SW 1271 (cell line): ENCODE data around the gene STKLD1.

Experiments
- DNase-seq, 2 experiments: peaks; one replicate each; lab custom pipeline; 2025; lab: John Stamatoyannopoulos, UW

STKLD1 gene

GRCh38 chr9:133345596-133345995 lies 30.6 kb upstream of the STKLD1 start:
- no peak for DNase-seq

- no peak for DNase-seq
Measured at GRCh38 chr9:133346021-133346785, 30.0 kb upstream of the STKLD1 start.

DNA sequence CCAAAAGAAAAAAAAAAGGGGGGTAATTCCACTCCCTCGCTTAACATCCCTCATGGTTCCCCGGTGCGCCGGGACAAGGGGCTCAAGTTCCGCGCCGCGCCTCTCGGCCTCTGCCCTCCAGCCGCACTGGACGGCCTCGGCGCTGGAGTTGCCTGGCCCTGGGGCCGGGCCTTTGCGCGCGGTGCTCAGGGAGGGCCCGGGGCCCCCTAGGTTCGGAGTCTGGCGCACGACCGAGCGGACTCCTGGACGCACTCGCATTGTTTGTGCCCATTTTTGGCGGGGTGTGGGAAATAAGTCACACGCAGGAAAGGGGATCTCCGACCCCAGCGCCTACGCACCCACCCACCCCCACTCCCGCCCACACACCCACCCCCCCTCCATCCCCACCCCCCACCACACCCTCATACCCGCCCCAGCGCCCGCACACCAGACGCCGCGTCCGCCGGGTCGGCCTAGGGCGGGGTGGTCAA lies 28.6 kb upstream of the STKLD1 start:
- DNase-seq = peak in 1 of 2 experiments; percentile 45

GRCh38 chr9:133347985-133348717 lies 28.0 kb upstream of the STKLD1 start, which contains the start of the genes MED22 and RPL7A:
Gene MED22 (minus strand): TSS chr9:133348131. CDS start chr9:133346662, 1,469 bp downstream.
Gene RPL7A (plus strand): TSS chr9:133348218. CDS start chr9:133348244, 26 bp downstream.
- peak; percentile 83 to 96 for DNase-seq

DNA sequence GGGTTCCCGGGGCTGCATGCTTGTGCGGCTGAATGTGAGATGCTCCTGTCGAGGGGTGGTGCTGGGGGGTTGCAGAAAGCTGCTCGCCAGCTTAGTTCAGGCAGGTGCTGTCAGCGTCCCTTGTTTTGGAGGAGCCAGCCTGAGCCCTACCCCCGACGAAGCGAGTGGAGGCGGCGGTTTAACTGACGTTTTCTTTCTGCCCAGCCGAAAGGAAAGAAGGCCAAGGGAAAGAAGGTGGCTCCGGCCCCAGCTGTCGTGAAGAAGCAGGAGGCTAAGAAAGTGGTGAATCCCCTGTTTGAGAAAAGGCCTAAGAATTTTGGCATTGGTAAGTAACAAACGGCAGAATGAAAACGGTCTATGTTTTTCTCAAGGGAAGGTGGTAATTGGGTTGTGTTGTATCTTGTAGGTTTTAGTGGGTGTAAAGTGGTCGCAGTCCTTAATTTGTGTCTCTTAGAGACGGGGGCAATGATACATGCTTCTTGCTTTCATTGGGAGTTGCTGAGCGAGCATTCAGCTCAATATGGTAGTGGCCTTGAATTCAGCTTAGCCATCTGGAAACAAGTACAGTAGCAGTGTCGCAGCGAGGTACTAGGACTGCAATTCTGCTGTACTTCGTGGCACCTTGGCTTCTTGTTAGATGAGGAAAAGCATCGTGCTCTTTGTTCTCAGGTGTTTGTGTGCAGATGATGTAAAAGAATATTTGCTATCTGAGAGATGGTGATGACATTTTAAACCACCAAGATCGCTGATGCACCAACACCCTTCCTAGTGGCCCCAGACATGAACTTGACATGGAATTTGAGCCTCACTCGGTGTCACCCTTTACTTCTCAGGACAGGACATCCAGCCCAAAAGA lies 27.2 kb upstream of the STKLD1 start:
- no peak for DNase-seq

- DNase-seq = no peak
Measured at GRCh38 chr9:133349965-133350616, 26.1 kb upstream of the STKLD1 start.

GRCh38 chr9:133351526-133351907 lies 24.6 kb upstream of the STKLD1 start:
- no peak for DNase-seq

DNA sequence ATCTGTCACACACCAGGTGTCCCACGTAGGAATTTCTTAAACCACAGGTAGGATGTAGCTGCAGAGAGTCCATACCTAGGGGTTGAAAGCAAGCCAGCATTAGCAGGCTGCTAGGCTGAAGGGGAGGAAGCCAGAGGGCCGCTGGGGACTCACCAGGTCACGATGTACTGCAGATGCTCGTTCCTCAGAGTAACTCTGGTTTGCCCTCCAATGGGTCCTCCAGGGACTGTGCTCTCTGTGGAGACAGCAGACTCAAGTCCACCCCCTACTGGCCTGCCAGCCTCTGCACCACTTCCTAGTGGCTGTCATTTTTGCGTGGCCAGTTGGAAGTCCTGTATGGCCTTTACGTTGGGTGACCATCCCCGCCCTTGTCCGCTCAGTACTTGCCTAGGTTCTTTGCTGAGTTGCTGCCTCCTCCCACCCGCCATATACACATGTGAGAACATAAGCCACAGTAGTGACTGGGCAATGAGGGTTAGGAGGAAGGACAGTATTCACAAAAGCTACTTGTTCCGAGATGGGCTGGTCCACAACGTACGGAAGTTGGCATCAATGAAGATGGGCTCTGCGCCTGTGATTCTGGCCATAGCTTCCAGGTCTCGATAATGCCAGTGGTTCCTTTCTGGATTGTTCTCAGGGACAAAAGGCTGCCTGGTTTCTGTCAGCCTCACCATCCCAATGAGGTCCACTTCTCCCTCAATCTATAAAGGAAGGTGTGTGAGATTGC lies 24.1 kb upstream of the STKLD1 start:
- peak in 1 of 2 experiments; percentile 23 for DNase-seq

DNA sequence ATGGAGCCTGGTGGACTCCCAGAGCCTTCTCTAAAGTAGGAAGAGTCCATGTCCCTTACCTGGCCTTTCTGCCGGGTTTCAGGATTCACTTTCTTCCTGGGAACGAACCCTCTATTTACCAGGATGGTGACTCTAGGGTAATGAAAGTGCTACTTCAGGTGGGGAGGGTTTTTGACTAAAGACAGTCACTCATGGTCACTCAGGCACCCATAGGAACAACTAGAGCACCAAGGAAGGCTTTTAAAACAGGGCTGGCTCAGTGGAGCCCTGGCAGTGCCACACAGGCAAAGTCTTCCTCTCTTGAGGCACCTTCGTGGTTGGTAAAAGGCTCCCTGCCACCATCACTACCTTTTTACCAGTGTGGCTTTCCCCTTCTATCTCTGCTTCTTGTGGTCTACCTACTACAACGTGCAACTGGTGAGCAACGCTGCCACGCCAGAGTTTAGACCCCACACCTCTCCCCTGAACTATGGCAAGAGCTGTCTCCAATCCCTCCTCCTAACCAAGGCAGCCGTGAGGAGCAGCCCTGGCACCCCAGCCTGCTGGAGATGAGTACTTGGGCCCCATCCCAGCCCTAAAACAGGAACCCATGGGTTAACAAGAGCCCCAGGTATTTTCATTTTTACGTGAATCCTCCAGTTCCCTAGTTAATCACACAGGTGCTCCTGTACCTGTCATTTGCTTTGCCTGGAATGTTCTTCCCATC lies 23.4 kb upstream of the STKLD1 start:
- no peak for DNase-seq

DNA sequence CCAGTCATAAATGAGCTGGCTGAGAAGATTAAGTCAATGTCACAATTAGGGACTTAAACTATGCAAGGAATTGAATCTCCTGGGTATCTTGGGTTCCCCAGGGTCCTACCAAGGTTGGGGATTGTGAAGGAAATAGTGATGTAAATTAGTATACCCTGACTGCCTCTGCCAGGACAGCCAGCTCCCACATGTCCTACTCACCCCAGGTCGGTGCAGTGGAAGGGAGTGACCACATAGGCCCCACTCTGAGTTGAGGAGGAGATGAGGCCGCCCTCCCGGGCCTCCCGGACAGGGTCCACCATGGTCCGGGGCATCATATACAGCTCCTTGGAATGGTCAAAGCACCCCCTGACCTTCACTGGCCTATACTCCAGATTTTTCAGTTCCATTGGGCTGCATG lies 22.6 kb upstream of the STKLD1 start:
- no peak for DNase-seq

DNA sequence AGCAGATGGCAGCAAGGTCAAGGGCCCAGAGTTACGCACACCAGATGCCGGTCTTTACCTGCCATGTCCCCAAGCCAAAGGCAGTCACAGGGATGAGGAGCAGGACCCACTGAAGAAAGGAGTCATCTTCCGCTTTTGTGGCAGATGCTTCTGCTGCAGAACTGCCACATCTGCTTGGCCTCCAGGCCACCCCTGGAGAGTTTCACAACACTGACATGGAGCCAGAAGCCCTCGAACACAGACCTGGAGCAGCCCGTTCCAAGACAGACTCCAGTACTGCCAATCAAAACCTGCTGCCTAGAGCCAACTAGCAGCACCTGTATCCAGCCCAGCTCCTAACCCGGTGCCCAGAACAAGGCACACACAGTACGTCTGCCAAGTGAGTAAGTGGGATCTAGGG lies 21.4 kb upstream of the STKLD1 start:
- no peak for DNase-seq

DNA sequence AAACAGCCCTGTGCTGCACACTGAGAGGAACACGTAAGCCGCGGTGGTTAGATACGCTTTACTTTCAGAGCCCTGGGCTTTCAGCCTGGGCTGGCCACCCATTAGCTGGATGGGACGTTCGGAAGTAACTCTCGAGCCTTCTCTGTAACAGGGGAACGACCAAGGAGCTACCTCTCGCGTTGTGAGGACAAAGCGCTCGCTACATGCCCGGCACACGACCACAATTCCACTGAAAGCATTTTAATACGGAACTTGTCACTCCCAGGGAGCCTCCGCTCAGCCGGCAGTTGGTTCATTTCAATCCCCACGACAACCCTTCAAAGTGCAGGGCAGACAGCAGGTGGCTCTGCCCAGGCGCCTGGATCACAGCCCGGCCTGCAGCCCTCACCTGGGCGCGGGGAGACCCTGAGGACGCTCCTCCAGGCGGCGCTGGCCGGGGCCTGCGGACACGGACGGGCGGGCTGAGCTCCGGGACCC lies 20.2 kb upstream of the STKLD1 start:
- no peak for DNase-seq

DNA sequence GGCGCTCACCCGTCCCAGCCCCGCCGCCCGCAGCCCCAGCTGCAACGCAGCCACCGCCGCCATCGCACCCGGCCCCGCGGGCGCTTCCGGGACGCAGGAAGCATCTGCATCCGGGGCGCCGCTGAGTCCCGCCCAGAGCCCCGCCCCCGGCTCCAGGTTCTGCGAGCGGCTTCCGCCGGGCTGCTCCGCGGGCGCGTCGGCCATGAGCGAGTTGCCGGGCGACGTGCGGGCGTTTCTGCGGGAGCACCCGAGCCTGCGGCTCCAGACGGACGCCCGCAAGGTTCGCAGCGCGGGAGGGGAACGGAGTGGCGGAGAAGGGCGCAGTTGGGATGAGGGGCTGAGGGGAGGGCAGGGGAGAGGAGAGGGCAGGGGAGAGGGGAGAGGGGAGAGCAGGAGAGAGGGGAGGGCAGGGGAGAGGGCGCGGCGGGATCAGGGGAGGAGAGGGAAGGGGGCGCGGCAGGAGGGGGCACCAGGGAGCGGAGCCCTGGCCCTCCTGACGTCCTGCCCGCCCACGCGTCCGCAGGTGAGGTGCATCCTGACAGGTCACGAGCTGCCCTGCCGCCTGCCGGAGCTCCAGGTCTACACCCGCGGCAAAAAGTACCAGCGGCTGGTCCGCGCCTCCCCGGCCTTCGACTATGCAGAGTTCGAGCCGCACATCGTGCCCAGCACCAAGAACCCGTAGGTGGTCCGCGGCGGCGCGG lies 19.6 kb upstream of the STKLD1 start, which contains the start of the genes SURF1 and SURF2:
SURF1 (minus strand) TSS at position 97 of the 701 bp plus-strand sequence; CDS start at position 63, 34 bp downstream.
SURF2 (plus strand) TSS at position 160 of the 701 bp plus-strand sequence; CDS start at position 203, 43 bp downstream.
- peak; percentile 40 to 72 for DNase-seq

- DNase-seq = no peak
Measured at GRCh38 chr9:133357656-133358055, 18.5 kb upstream of the STKLD1 start.

DNA sequence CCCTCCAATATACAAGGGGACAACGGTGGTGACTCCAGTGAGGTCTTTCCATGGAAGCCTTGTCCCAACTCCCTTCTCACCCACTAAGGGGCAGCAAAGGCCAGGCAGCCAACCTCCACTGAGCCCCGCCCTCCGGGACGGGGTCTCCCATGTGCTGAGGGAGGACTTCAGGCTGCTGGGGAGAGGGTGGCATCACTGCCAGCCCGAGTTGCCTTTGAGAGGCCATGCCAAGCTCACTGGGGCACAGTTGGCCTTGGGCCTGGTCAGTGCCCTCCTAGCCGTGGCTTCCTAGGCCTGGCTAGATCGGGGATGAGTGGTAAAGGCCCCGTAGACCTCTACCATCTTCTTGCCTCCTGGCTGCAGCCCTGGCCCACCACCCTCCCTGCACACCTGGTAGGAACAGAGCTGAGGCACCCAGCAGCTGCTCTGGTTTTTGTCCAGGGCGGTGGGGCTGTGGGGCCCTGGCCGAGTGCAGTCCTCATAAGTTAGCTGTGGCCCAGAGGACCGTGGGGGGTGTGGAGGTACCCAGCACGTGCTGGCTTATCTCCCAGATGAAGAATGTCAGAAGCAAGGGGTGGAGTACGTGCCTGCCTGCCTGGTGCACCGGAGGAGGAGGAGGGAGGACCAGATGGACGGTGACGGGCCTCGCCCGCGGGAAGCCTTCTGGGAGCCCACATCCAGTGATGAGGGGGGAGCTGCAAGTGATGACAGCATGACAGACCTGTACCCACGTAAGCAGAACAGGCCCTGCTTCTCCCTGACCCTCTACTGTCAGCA lies 16.6 kb upstream of the STKLD1 start:
- no peak for DNase-seq

- no peak for DNase-seq
Measured at GRCh38 chr9:133360400-133361393, 15.5 kb upstream of the STKLD1 start.

- no peak for DNase-seq
Measured at GRCh38 chr9:133361507-133362092, 14.6 kb upstream of the STKLD1 start.
